ENCODE data around the gene ZDHHC14.
"Not testable (repeated sequence)": the region's sequence is repeated elsewhere in the genome, so short reads cannot be mapped to it uniquely, and the experiment has no call there.

The ZDHHC14 gene

DNA sequence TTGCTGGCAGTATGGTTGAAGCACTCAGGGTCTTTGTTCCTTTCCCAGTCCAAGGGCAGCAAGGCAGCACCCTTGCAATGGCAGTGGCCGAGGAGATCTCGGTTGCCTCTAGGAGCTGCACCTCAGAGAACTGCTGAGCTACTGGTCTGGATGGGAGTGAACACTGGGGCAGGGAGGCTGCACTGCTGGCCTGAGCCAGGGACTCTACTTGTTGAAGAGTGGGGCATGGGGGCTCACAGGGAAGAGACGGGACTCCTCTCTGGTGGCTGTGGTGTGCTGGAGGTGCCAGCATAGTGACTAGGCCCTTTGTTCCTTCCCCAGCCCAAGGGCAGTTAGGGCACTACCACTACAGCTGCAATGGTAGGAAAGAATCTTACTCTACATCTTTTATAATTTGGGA lies 203.0 kb downstream of the ZDHHC14 start:
- no peak for DNase-seq

DNA sequence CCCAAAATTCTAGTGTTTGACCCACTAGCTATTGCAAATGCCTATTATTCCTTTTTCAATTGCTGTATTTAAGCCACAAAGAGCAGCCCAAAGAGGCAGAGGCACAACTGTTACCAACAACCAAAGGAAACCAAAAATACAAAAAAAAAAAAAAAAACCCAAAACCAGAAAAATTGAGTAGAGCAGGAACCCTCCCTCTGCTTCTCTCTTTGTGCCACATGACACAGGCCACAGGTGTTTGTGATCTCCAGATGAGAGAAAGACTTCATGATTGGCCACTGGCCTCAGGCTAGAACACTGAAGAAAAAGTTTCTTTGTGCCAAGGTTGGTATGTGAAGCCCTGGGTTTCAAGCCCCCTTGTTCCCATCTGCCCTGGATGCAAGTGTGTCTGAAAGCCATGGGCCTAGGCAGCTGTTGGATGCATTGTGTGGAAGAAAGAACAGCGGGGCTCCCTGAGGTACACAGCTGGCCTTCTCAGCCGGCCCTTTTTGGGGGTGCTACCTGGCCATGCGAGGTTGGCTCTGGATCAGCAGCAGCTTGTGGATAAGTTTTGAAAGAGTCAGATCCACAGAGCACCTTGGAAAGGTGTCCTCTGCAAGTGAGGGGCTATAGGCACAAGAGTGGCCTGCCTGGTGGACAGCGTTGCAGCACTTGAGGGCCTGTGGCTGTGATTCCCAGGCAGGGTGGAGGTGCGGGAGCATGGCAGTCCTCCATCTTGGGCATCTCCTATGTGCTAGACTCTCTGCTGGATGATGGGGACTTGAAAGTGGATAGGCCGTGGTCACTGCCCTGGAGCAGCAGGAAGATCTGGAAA lies 204.5 kb downstream of the ZDHHC14 start:
- no peak for DNase-seq

DNA sequence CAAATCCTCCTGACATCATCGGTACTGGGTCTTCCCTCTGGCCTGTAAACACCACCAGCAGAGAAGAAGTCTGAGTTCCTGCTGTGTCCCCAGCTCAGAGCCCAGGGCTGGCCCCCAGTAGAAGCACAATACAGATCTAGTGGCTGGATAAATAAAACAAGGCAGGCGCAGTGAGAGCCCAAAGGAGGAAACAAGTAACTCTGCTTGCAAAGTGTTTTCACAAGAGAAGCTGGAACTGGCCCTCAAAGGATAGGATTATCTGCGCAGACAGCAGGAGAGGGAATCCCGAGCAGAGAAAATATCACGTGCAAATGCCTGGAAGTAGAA lies 205.1 kb downstream of the ZDHHC14 start:
- no peak for DNase-seq

- DNase-seq = no peak
These were observed 205.6 kb downstream of the ZDHHC14 start for GRCh38 chr6:157586476-157587126.

DNA sequence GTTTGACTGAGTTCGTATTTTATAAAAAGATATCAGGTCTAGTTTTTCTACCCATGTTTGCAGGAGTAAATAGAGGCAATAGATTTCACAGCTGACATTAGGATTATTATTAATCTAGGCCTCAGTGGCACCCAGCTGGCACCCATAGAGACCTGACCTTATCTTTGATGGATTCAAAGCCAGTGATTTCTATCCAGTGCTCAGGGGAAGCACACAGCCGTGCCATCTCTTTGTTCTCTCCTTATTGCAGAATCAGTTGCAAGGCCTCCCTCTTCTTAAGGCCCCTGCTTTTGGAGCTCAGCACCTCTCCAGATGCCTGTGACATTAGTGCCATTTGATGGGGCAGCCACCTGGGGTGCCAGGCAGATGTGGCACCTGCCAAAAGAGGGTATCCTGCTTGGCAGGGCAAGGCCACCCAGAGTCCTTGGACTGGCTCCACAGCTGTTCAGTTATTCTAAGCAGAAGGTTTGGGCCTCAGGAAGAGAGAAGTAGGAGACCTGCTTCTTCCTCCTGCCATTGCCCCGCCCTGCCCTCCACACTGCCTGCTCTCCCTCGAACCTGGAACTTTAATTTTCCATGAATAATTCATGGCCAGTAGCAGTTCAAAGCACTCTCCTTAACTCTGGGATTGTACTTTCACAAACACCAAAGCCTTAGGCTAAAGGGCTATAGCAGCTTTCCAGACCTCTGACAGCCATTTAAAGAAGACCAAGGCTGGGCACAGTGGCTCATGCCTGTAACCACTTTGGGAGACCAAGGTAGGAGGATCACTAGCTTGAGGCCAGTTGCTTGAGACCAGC lies 206.3 kb downstream of the ZDHHC14 start:
- no peak for DNase-seq

GRCh38 chr6:157590654-157591053 lies 209.7 kb downstream of the ZDHHC14 start:
- not testable (repeated sequence) for DNase-seq

- DNase-seq = no peak
These were observed 211.6 kb downstream of the ZDHHC14 start for GRCh38 chr6:157592541-157592940.

DNA sequence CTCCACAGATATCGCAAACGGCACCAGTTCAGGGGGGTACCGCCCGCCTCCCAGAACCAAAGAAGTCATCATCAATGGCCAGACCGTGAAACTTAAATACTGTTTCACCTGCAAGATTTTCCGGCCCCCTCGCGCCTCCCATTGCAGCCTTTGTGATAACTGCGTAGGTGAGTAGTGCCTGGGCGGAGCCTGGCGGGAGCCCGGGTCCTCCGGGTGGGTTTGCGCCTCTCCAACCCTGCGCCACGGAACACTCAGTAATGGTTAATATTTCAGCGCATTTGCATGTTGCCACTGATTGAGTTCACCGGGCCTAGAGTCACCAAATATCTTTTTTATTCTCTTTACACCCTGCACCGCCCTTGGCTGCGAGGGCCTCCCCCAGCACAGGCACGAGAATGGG lies 212.0 kb downstream of the ZDHHC14 start:
- no peak for DNase-seq

DNA sequence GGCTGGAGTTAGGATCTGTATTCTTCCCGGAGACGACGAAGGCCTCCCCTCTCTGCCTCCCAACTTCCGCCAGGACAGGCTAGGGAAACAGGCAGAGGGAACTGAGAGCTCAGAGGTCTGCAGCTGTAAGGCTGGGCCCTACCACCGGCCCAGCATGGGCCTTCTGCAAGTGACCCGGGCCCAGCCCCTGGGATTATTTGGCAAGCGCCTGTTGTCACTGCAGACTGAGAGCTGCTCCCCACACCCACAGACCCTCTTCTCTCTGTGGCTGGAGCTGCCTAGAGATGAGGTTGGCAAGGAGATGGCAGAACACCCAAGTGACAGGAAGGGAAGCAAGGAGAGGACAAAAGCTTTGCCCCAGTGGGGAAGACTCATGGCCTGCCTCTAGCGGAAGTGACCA lies 212.6 kb downstream of the ZDHHC14 start:
- no peak for DNase-seq

DNA sequence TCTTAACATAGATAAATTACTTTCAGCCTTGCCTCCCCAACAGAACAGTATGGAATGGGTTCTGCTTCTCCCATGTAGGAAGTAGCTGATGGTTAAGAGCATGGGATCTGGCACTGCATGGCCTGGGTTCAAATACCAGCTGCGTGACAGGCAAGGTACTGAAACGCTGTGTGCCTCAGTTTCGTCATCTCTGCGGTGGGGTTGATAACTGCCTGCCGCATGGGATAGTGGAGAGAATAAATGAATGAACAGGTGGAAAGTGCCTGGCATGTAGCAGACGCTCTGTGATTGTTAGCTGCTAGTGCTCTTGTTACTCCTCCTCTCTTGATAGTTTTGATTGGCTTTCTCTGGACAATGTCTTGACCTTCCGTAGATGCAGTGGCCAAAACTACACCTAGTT lies 213.3 kb downstream of the ZDHHC14 start:
- no peak for DNase-seq

GRCh38 chr6:157595768-157596167 lies 214.8 kb downstream of the ZDHHC14 start:
- no peak for DNase-seq

GRCh38 chr6:157596461-157596860 lies 215.5 kb downstream of the ZDHHC14 start:
- no peak for DNase-seq

- no peak for DNase-seq
These were observed 215.9 kb downstream of the ZDHHC14 start for GRCh38 chr6:157596886-157597285.

DNA sequence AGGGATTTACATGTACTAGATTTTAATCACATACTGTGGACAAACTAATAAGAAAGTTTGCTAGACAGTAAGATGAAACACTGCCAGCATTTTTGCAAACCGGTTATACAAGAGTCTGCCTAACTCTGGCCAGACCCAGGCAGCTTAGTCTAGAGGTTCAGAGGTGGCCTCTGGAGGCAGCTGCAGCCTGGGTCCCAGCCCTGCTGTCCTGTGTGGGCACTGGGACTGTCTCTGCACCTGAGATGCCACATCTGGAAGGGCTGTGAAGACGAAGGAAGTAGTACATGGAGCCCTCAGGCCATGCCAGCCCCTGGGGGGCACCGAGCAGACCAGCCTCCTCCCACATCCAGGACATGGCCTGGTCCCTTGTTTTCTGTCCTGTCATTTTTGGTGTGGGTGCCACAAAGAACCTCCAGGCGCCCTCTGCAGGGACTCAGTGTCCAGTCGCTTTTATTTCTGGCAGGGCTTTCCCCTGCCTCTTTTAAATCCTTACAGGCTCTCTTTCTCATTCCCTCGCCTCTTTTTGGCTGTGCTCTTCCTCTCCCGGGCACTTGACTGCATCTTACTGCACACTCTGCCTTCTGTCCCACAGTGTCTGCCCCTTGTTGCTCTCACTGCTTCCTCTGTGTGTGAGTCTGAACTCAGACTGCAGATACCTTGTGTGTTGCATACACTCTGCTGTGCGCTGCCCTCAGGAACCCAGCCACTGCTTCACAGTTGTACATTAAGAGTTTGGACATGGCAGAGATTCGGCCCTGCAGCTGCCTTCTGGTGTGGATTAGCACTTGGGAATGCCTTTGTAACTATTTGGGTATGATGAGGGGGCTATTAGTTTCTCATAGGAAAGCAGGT lies 216.7 kb downstream of the ZDHHC14 start:
- peak; percentile 3 for DNase-seq

DNA sequence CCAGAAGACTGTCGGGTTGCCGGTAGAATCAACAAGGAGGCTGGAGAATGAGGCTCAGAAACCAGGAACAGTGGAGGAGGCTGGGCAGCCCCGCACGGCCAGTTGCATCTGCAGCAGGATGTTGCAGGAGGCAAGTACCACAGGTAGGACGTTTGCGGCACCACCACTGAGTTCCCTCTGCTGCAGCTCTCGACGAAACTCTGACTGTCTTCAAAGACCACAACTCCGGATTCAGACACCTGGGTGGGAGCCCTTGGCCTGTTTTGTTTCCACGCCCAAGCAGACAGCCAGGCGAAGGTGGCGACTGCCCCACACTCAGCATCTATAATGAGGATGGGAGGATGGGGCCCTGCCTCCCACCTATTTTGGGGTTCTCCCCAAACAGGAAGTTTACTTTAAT lies 218.2 kb downstream of the ZDHHC14 start:
- DNase-seq = no peak

GRCh38 chr6:157600807-157601206 lies 219.8 kb downstream of the ZDHHC14 start:
- no peak for DNase-seq

DNA sequence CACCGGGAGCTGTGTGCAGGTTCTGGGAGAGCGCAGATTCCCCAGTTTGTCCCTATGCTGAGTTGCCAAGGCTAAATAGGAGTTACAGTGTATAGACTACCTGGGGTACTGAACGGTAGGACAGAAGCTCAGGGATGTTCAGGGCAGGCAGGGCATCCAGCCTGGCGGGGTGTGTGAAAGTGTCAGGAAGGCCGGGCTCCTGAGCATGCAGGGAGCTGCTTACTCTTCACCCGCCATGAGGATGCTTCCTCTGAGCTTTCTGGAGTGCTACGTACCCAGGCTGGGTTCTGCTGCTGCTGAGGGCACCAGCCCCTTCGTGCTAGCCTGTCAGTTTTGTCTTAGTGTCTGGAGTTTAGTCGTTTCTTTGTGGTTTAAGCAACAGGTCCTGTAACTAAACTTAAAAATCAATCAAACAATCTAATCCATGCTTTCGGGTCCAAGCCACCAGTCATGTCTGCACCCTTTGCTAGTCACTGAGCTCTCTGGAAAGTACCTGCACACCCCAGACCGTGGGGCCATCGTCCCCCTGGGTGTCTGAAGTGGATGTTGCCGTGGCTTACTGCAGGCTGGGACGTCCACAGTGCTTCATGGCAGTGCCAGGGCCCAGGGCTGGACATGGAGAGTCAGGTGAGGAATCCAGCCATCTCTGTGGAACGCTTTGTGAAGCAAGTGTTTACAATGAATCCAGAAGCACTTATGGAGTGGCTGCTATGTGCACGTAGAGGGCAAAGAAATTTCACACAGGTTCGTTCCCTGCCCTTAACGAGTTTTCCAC lies 221.7 kb downstream of the ZDHHC14 start:
- peak; percentile 40 for DNase-seq

- DNase-seq = peak; percentile 46
These were observed 222.4 kb downstream of the ZDHHC14 start for GRCh38 chr6:157603314-157603940.

DNA sequence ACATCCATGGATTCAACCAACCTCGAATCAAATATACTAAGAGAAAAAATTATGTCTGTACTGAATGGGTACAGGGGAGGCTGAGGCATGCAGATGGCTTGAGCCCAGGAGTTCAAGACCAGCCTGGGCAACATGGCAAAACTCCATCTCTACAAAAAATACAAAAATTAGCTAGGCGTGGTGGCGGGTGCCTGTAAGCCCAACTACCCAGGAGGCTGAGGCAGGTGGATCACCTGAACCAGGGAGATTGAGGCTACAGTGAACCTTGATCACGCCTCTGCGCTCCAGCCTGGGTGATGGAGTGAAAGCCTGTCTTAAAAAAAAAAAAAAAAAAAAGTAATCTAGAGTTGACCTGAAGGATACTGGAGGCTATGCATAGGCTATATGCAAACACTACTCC lies 223.0 kb downstream of the ZDHHC14 start:
- no peak for DNase-seq

GRCh38 chr6:157604816-157605215 lies 223.8 kb downstream of the ZDHHC14 start:
- DNase-seq = no peak

- no peak for DNase-seq
These were observed 224.5 kb downstream of the ZDHHC14 start for GRCh38 chr6:157605484-157605883.

GRCh38 chr6:157606516-157606915 lies 225.5 kb downstream of the ZDHHC14 start:
- no peak for DNase-seq
